DMS 273 (cell line): ENCODE measurements around the gene TRMU.

Experiments
- DNase-seq: peaks from one replicate; lab custom pipeline; 2025; ENCODE audit not compliant: unreplicated experiment; lab: John Stamatoyannopoulos, UW

The TRMU gene, protein sequence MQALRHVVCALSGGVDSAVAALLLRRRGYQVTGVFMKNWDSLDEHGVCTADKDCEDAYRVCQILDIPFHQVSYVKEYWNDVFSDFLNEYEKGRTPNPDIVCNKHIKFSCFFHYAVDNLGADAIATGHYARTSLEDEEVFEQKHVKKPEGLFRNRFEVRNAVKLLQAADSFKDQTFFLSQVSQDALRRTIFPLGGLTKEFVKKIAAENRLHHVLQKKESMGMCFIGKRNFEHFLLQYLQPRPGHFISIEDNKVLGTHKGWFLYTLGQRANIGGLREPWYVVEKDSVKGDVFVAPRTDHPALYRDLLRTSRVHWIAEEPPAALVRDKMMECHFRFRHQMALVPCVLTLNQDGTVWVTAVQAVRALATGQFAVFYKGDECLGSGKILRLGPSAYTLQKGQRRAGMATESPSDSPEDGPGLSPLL

DNA sequence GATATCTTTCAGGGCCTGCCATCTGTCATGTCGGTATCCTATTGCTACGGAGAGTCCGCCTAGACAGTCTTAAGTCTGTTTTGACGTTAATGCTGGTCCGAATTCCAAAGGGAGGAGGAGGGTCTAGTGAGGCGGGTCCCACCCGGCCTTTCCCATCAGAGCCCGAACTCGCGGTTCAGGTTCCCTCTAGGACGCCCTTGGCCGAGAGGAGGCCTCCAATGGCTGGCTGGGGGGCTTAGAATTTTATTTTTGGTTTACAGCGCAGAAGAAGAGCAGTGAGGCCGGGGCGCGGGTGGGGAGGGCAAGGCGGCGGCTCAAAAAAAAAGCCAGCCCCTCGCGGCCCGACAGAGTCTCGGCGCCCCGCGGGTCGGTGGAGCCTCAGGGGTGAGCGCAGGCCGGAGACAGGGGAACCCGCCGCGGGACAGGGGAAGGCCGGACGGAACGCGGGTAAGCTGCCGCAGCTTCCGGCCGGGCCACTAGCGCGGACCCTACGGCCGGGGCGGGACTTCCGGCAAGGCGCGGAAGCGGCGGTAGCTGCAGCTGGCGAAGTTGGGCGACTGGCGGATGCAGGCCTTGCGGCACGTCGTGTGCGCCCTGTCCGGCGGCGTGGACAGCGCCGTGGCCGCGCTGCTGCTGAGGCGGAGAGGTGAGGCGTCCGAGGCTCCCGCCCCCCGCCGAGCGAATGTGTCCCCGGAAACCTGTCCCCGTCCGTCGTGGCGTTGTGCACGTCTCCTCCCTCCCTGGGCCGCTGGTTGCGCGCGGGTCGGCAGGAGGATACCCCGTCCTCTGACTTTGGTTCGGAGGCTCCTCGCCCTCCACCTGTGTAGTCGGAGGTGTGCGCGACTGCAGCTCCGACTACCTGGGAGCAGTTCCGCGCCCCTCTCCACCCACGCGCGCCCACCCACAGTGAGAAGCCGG, at the start of gene TRMU:
TRMU (plus strand) TSS at position 514 of the 918 bp plus-strand sequence; CDS start at position 565, 51 bp downstream.
- DNase-seq: peak; percentile 89

DNA sequence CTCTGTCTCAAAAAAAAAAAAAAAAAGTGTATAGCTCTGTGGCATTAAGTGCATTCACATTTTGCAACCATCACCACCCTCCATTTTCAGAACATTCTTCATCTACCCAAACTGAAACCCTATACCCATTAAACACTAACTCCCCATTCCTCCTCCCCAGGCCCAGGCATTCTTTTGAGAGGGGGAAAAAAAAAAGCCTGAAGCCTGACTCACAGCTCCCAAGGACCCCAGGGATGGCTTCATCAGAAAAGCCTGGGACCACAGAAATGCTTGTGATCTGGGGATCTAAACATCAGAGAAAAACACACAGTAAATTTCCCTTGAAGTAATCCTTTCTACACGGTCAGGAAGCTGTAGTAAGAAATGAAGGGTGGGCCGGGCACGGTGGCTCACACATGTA, 49.5 kb upstream of the TRMU start:
- DNase-seq: no peak

DNA sequence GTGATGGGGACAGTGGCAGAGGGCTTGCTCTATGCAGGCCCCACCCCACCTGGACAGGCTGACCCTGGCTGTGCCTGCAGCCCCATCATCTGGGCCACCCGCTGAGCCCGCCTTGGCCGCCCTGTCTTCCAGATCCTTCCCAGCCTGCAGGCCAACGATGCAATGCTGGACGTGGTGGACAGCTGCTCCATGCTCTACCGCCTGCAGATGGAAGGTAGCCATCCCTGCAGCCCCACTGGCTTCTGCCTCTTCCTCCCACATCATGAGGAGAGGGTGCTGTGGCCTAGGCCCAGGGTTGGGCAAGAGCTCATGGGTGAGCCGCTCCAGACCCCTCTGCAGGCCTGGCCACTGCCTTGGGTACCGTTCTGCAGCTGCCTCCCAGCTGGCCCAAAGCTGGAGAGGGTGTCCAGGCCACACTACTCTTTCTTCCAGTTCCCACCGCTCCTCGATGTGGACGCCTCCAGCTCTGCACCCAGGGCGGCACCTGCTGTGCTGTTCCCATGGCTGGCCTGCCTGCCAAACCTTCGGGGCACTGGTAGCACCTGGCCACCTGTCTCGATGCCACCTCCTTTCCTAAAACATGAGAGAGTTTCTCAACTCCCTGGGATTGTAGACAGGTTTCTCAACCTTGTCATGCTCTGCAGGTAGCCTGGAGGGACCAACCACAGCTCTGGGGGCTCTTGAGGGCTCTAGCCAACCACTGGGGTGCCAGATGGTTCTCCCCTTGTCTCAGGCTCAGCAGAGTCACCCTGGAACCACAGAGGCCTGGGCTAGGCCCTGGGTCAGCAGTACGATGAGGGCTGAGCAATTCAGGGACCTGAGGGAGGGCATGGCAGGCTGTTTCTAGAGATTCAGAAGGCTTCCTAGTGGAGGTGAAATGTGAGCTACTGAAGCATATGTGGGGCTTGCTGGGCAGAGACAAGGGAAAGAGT, 48.3 kb upstream of the TRMU start:
- DNase-seq: no peak

DNA sequence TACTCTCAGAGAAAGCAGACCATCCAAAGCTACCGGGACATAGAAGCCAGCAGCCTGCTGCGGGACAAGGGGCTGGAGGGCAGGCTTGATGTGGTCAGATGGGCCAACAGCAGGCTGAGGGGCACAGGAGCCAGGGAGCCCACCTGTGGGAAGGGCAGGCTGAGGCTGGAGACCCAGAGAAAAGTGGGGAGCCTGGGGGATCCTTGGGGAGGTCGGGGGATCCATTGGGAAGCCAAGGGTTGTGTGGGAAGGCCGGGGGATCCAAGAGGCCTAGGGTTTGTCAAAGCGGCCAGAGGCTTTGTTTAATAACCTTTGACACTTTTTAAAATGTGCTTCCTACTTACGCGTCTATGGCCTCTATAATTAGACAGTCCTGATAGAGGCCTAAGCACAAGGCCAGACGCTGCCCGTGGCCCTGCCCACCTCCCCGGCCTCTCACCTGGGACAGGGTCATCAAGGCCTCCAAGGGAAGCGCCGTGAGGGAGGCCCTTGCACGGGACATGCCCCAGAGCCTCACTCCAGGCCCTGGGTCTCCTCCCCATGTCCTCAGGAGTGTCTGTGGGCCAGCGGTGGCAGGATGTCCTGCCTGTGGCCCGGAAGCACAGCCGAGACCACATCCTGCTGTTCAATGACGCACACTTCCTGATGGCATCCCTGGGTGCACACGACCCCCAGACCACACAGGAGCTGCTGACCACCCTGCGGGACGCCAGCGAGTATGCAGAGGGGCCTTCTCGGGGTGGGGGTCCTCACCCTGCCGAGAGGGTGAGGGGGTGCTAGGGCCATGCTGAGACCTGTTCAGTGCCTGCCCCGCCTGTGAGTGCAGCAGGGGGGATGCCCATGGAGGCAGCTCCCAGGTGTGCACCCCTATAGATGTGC, 47.4 kb upstream of the TRMU start:
- no peak for DNase-seq

DNA sequence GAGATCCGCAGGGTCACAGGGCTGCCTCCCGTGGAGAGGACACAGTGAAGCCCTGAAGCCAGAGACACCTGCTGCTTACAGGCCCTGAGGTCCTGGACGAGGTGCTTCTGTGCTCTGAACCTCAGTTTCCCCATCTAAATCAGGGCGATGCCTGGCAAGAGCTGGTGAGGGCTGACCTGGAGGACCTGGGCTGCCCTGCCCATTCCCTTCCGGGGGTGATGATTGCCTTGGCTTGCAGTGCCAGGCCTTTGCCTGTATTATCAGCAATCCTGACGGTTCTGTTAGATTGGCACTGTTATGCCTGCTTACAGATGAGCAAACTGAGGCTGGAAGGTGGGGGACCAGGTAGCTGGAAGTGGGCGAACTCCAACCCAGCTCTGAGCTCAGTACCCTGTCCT, 46.7 kb upstream of the TRMU start:
- DNase-seq: no peak

DNA sequence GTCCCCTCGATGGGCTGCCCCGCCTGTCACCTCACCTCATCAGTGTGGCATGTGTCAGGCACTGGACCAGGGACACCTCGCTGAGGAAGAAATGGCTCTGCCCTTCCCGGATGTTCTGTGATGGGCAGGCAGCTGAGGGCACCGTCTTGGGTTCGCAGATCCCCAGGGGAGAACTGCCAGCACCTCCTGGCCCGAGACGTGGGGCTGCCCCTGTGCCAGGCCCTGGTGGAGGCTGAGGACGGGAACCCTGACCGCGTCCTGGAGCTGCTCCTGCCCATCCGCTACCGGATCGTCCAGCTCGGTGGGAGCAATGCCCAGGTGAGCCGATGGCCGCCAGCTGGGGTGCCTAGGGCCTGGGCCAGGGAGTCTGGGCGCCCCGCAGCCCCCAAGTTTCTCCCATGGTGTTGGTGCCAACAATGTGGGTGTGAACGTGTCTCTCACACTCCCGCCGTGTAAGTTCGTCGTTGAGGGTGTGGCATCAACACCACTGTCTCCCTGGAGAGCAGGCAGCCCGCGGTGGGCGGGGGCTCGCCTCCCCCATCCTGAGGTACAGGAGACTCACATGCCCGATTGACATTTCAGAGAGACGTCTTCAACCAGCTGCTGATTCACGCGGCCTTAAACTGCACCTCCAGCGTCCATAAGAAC, 46.1 kb upstream of the TRMU start:
- no peak for DNase-seq

DNA sequence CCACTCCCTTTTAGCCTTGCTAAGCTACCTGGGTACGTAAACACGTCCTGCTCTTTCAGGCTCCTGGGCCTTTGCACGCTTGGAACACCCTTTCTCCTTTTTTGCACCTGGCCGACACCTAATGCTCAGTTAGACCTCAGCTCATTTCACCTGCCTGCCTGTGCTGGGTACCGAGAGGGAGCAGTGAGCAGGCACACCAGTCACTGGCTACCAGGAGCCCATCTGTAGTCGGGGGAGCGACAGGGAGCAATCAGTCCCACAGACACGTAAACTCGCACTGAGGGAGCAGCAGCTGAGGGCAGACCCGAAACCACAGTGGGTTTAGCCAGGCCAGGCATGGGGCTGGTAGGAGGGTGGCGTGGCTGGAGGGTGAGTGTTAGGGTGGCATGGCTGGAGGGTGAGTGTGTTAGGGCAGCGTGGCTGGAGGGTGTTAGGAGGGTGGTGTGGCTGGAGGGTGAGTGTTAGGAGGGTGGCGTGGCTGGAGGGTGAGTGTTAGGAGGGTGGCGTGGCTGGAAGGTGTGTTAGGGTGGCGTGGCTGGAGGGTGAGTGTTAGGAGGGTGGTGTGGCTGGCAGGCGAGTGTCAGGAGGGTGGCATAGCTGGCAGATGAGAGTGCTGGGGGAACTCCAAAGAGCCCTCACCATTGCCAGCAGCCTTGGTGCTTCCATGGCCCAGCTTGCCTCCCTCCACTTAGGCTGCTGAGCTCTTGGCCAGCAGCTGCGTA, 45.2 kb upstream of the TRMU start:
- DNase-seq: no peak

DNA sequence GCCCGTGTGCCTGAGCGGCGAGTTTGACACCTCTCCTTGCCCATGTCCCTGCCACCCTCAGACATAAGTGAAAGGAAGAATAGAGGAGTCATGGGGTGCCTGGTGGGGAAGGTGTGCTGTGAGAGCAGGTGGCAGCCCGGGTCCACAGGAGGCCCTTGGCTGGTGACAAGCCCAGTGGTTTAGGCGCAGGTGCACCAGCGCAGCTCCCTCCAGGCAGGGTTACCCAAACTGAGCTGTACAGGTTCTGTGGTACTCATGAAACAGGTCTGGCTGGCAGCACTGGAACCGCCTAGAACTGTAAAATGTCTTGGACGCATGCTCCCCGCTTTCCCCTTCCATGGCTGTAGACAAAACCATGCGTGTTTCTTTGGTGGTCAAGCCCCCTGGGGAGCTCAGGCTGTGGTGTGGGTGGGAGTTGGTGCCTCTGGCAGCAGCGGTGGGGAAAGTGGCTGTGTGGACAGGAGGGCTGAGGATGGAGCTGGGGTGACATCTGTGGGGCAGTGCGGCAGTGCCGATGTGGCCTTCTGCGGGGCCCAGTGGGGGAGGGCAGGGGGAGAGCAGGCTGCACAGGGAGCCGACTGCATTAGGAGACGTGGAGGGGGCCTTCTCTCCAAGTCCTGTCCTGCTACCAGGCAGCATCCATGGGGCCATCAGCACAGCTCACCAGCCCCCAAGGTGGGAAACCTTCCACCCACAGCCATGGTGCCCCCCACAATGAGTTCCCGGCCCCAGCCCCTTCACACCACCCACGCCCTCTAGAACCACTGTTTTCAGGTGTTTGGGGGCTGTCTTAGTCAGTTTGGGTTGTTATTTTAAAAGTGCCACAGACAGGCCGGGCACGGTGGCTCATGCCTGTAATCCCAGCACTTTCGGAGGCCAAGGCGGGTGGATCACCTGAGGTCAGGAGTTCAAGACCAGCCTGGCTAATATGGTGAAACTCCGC, 44.4 kb upstream of the TRMU start:
- DNase-seq: no peak

DNA sequence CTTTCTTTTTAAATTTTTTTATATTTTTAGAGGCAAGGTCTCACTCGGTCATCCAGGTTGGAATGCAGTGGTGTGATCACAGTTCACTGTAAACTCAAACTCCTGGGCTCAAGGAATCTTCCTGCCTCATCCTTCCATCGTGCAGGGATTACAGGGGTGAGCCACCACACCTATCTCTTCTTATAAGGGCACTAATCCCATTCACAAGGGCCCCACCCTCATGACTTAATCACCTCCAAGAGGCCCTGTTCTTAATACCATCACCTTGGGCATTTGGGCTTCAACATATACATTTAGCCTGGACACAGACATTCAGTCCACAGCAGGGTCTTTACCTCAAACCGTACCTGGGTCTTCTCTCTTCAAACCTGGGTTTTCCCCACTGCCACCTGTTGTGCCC, 43.3 kb upstream of the TRMU start:
- DNase-seq: no peak

DNA sequence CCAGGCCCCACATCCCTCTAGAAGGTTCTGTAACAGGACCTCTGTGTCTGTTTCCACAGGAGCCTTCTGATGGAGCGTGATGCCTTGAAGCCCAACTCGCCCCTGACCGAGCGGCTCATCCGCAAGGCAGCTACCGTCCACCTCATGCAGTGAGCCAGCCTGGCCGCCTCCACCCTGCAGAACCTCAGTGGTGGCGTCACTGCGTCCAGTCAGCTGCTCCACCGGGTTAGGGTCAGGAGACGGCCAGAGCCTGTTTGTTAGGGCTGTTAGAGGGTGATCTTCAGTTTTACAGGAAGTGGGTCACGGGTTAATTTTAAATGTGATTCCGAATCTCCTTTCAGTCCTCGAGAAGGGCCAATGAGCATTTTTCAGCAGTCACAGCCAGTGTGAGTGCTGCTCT, 42.8 kb upstream of the TRMU start:
- no peak for DNase-seq

DNA sequence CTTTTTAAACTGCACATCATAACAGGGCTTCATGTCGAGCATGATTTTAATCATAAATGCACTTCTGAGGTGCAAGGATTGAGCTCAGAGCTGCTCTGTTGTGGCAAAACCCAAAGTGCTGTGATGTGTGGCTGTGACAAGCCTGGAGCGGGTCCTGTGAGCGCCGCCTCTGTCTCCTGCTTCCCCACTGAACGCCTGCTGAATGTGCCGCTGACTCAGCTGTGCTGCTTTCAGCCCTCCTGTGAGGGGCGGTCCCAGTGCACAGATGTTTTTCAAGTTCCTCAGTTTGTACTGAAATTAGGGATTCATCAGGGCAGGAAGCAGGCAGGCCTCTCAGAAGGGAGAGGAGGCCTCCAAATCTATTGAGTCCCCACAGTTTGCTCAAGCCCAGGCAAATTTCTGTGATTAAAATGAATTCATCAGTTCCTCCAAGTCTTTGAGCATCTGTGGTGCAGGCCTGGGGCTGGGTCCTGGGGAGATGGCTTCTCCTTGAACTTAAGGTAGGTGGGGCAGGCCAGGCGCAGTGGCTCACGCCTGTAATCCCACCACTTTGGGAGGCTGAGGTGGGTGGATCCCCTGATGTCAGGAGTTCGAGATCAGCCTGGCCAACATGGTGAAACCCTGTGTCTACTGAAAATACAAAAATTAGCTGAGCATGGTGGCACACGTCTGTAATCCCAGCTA, 41.8 kb upstream of the TRMU start:
- DNase-seq: no peak

DNA sequence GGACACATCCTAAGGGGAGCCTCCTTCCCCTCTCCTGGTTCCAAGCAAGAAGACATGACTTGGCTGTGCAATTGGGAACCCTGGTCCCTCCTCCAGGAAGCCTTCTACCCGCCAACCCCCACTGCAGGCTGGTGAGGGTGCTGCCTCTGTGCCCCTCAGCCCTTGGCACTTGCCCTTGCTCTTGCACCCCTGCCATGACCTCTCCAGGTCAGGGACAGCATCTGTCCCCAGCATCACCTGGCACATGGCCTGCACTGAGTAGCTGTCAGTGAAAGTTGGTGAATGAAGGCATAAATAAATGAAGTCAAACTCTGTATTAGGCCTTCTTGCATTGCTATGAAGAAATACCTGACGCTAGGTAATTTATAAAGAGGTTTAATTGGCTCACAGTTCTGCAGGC, 40.7 kb upstream of the TRMU start:
- DNase-seq: no peak

DNA sequence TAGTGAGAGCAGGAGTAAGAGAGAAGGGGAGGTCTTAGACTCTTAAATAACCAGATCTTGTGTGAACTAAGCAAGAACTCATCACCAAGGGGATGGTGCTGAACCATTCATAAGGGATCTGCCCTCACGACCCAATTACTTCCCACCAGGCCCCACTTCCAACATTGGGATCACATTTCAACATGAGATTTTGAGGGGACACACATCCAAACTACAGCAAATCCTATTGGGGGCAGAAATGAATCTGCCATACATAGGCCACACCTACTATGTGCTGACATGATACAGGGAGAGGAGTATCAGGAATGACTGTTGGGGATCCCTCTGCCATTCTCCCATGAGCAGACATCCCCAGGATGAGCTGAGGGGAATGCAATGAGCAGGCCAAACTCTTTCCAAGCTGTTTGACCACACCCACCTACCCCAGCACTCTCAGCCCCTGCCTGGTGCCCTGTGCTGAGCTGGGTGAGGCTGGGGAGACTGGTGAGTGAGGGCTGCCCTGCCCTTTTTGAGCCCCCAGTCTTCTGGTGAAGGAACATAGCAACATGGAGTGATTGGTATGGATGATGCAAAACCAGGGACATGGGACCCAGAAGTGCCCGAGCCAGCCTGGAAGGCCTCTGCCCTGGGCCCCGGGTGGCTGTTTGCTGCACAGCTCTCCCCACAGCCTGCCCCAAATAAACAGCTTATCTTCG, 40.1 kb upstream of the TRMU start:
- DNase-seq: no peak

DNA sequence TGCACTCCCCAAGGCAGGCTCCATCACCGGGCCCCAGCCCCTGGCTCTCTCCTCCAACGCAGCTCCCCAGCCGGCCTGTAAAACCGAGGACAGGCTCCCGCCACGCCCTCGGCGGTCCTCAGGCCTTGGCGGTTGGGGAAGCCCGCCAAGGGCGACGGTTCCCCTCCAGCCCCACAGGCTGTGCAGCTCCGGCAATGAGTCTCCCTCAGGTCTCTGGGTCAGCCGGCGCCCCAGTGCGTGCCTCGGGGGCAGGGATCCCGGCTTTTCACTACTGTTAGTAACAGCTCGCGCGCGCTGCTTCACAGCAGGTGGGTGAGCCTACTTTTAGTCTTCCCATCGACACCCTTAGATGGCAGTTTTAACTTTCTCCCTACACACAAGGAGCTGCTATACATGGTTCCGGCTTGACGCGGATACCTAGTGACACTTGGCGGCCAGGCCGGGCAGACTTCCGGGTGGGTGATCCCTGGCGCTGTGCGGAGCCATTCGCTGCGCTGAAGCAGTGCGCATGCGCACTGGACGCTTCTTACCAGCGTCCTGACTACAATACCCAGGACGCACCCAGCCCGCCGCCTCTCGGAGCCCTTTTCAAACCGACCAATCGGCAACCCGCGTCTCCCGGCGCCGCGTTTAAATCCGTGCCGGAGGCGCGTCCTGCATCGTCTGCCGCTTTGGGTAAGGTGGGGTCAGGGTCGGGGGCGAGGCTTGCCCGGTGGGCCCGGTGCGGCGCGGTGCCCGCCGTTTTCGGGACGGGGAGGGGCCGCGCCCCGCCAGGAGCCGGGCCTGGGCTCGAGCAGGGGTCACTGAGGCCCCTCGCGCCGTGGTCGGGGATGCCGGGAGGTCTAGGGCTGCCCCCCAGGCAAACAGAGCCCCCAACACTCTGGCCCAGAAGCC, 39.0 kb upstream of the TRMU start, which contains the start of gene GTSE1:
GTSE1 (plus strand) TSS at position 614 of the 894 bp plus-strand sequence. CDS start 531 bp downstream, outside the sequence.
- DNase-seq: peak; percentile 98

DNA sequence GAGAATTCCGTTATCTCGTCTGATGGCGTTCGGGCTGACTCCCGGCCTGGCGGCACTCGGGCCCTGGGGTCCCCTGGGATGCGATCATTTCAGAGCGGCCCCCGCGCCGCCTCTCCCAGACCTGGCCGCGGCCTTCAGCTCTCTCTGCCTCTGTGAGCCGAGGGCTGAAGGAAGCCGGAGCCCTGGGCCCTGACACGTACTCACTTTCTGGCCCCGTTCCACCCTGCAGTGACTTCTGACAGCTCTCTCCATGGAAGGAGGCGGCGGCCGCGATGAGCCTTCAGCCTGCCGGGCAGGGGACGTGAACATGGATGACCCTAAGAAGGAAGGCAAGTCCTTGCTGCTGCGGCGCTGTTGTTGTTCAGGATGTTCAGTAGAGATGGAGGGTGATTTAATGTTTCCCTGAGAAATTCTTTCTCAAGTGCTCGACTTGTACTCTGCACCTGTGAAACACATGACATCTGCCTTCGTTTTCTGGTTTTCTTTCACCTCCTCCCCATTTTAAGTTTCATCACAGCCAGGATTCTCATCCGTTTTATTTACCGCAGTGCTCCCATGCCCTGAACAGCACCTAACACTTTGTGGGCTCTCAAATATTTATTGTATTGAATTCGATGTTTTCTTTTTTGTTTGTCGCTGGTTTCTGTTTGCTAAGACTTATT, 38.2 kb upstream of the TRMU start:
- peak; percentile 62 for DNase-seq
